Stimulated activated CD4-positive, alpha-beta T cell treated with anti-CD3 and anti-CD28 coated beads, Interleukin-1b, Interleukin-23, amount 100 ng/mL, for 24 hours (primary cell): ENCODE measurements around the gene CACHD1.
"Not testable (repeated sequence)": the region's sequence is repeated elsewhere in the genome, so short reads cannot be mapped to it uniquely, and the experiment has no call there.

Experiments
- DNase-seq, 4 experiments: peaks; one replicate each; pipeline ENCODE4 v3.0.0-alpha.2; 2020; ENCODE audit warnings: low read depth in 4 of 4, low spot score in 1 of 4

CACHD1 gene

GRCh38 chr1:64581843-64582185 lies 111.9 kb downstream of the CACHD1 start:
- DNase-seq, result no peak

GRCh38 chr1:64584479-64584878 lies 114.5 kb downstream of the CACHD1 start:
- no peak for DNase-seq

- no peak for DNase-seq
Measured at GRCh38 chr1:64588876-64589275, 118.9 kb downstream of the CACHD1 start.

GRCh38 chr1:64590316-64590715 lies 120.4 kb downstream of the CACHD1 start:
- no peak for DNase-seq

GRCh38 chr1:64594446-64594845 lies 124.5 kb downstream of the CACHD1 start:
- DNase-seq, result no peak

GRCh38 chr1:64595871-64596515 lies 126.1 kb downstream of the CACHD1 start:
- DNase-seq, result no peak

- DNase-seq, result no peak
Measured at GRCh38 chr1:64597113-64597512, 127.2 kb downstream of the CACHD1 start.

- DNase-seq, result no peak
Measured at GRCh38 chr1:64598100-64598571, 128.2 kb downstream of the CACHD1 start.

- no peak for DNase-seq
Measured at GRCh38 chr1:64599242-64599641, 129.3 kb downstream of the CACHD1 start.

GRCh38 chr1:64601207-64601606 lies 131.3 kb downstream of the CACHD1 start:
- no peak for DNase-seq

GRCh38 chr1:64608005-64608650 lies 138.2 kb downstream of the CACHD1 start:
- DNase-seq, result no peak

- no peak for DNase-seq
Measured at GRCh38 chr1:64608651-64609048, 138.7 kb downstream of the CACHD1 start.

GRCh38 chr1:64610950-64611349 lies 141.0 kb downstream of the CACHD1 start:
- not testable (repeated sequence) for DNase-seq

GRCh38 chr1:64616039-64616438 lies 146.1 kb downstream of the CACHD1 start:
- DNase-seq, result no peak

- peak in 1 of 4 experiments; percentile 20 for DNase-seq
Measured at GRCh38 chr1:64623750-64624191, 153.8 kb downstream of the CACHD1 start.

- no peak for DNase-seq
Measured at GRCh38 chr1:64624218-64624713, 154.3 kb downstream of the CACHD1 start.

GRCh38 chr1:64624808-64625207 lies 154.9 kb downstream of the CACHD1 start:
- no peak for DNase-seq

GRCh38 chr1:64630611-64631010 lies 160.7 kb downstream of the CACHD1 start:
- no peak for DNase-seq

- no peak for DNase-seq
Measured at GRCh38 chr1:64631346-64632034, 161.6 kb downstream of the CACHD1 start.

GRCh38 chr1:64632936-64633335 lies 163.0 kb downstream of the CACHD1 start:
- no peak for DNase-seq

GRCh38 chr1:64645735-64646134 lies 175.8 kb downstream of the CACHD1 start:
- DNase-seq, result no peak

GRCh38 chr1:64650411-64650810 lies 180.5 kb downstream of the CACHD1 start:
- DNase-seq, result no peak
